HG03108 (cell line): ENCODE measurements around the gene GORASP2.

ENCODE experiments used
- ATAC-seq: cut with Tn5 transposase; IDR thresholded peaks from one replicate; pipeline ENCODE4 v1.9.1; 2021; ENCODE audit warnings: moderate library complexity; ENCODE audit not compliant: unreplicated experiment

Gene GORASP2

DNA sequence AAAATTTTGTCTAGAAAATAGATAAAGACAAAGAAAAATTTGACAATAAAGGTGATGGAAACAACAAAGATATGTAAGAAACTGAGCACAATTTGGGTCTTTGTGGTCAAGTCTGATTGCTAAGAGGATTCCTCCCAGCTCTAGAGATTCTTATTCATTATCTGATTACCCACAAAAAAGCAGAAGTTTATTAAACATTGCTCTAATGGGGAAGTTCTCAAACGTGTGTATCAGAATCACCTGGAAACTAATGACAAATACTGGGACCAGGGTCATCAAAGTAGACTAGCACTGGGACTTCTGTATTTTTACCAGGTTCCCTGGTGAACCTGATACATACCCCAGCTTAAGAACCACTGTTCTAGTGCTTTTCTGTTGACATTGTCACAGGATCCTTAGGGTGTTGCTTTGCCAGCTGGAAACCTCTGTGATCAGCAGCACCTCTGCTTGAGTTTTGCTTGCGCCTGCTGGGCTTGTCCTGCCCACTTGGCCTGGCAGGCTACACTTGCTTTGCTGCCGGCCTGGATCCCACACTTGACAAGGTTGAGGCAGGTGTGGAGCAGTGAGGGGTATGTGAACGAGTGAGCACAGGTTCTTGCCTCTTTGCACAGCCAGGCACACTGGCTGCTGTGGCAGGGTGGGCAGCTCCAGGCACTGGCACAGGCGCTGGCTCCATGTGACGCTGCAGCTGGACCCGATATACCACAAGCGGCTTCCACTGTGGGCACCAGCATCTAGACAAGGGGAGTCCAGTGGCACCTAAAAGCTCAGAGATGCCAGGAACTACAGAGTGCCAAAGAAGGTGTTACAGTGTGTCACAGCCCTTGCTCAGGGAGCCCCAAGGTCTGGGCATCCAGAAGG is 6.2 kb upstream of the GORASP2 start:
- no peak for ATAC-seq

DNA sequence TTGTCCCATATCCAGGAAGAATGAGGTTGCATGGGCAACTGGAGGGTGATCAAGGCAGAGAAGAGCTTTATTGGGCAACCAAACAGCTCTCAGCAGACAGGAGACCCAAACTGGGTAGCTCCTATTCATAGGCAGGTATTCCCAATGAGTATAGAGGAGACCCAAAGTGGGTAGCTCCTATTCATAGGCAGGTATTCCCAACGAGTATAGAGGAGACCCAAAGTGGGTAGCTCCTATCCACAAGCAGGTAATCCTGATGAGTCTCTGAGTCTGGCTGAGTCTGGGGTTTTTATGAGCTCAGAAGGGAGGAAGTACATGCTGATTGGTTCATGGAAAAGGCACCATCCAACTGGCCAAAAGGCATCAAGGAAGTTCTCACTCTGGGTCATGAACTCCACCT is 5.3 kb upstream of the GORASP2 start:
- no peak for ATAC-seq

DNA sequence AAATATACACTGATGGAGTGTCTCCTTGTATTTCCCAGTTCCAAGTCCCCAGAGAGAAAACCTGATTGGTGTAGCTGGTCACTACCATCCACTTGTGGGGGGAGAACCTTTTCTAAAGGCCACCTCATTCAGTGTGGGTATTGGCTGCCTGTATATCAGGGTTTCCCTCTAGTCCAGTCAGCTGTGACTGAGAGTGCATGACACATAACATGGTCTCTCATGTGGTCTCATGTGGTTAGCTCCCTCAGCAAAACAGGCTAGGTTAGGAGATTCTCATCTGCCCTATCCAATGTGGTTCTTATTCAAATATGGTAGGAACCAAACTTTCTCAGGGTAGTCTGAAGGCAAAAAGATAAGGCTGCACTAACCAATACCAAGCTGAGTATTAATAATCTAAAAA is 4.1 kb upstream of the GORASP2 start:
- no peak for ATAC-seq

DNA sequence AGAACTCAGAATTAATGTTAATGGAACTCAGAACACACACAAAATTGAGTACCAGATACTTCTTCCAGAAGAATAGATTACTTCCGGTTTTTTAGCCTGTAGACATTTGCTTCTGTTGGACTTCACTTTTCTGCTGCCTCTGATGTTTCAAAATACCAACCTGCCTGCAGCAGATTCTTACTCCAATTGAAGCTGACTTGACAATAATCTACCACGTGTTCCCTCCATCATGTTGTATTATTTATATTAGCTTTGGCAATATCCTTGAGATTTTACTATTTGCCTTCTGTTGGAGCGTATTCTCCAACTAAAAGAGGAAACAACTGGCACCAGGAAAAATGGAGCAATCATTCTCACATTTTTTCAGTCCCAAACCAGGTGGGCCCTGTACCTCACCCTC is 3.1 kb upstream of the GORASP2 start:
- ATAC-seq = no peak

DNA sequence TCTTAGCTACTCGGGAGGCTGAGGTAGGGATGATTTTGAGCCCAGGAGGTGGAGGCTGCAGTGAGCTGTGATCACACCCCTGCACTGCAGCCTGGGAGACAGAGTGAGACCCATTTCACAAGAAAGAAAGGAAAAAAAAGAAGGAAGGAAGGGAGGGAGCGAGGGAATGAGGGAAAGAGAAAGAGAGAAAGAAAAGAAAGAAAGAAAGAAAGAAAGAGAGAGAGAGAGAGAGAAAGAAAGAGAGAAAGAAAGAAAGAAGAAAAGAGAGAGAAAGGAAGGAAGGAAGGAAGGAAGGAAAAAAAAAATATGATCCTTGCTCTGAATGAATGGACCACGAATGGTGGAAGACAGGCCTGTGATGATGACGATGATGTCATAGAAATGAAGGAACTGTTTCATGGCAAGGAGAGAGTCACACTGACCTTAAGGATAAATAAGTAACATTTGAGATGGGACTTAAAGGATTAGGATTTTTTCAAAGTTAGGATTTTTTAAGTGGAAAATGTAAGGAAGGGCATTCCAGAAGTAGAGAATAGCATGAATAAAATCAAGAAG is 2.2 kb upstream of the GORASP2 start:
- ATAC-seq = no peak

DNA sequence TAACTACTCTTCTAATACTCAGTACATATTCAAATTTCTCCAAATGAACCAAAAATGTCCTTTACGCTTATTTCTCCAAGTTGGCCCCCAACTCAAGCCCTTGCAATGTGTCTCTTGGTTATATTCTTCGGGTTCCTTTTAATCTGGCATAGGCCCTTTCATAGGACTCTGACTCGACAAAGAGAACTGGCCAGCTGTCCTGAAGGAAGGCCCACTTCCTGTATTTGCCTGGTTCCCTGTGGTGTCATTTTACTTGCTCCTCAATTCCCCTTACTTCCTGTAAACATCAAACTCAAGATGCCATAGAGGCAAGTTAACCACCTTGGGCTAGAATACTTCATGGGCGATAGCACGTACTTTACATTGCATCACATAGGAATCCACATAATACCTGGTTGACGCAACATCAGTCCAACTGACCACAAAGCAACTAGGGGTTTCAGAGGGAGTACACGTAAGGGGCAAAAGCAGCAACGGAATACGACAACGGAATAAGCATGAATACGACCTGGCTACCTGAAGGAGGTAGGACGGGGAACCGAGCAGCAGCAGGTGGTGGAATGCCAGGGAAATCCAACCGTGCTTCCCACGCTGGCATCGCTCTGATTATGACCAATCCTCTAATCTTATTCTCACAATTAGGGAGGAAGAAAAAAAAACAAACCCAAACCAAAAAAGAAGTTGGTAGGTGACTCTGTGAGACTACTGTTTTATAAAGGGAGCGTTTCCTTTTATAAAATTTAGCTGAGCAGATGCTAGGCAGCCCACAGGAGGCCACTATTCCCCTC is 823 bp upstream of the GORASP2 start:
- ATAC-seq = no peak

DNA sequence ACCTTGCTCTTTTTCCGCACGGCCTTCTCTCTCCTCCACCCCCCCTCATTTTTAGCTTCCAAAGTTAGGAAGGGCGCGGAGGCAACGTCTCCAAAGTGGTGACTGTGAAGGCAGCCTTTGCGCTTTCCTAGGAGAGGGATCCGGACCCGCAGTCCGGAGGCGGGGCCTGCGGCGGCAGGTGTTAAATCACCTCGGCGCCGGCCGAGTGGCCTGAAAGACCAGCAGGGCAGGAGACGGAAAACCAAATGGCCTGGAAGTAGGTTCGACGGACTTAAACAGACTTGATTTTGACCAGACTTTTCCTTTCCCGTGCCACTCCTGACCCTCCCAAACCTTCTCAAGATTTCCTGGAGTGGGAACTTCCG is 615 bp downstream of the GORASP2 start:
- peak; percentile 5 for ATAC-seq

DNA sequence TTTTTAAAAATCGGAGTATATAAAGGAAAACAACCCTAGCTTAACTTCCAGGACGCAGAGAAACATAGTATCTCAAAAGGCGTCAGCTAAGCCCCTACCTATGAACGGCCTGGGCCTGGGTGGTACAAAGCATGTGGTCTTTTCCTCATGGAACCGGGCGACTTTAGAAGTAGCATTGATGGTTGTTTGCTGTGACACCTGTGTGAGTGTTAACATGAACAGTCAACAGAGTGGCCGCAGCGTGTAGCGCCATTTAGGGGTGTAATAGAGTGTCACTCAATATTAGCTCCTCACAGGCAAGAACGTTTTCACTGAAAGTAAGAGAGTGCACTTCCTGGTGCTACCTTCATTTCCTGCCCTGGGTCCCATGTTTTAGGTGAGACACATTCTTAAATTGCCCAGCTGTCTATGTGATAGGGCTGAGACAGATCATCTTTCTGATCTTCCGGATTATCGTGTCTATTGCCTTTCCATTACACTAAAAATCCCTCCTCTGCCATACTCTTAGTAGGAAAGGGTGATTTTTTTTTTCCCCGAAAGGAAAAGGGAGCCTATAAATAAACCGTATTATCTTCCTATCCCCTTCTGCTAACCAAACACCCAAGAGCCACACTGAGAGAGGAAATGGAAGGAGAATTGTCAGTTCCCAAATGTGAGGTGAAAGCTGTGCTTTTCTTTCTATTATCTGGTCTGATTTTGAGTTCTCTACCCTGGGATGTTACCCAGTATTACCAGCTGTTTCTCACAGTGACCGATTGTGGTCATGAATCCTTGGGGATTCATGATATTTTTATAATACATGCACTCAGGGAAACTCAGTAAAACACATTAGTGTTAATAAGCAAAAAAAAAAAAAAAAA is 1.3 kb downstream of the GORASP2 start:
- peak; percentile 21 for ATAC-seq

DNA sequence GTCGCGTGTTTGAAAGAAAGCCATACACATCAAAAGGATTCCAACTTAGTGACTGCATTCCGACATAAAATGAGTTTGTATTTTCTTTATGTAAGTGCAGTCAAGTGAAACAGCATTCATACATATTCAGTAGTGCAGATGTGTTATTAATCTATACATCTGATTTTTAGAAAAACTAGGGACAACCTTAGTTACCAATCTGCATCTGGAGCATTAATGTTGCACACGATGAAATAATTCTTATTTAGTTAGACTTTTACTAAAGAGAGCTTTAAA is 1.9 kb downstream of the GORASP2 start:
- ATAC-seq = no peak

DNA sequence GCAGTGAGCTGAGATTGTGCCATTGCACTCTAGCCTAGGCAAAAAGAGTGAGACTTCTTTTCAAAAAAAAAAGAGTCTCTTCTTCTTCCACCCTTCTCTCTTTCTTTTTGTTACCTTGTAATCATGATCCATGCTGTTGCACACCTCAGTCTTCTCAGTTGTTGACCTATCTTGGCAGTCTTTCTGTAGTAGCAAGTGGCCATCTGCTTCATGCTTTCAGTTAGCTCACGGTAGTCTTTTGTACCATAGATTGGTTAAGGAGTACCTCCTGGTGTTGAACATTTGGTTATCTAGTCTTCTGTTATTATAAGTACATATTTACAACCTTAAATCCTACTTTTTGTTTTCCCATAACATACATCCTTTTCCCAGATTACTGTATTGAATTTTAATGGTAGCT is 3.1 kb downstream of the GORASP2 start:
- ATAC-seq = no peak

DNA sequence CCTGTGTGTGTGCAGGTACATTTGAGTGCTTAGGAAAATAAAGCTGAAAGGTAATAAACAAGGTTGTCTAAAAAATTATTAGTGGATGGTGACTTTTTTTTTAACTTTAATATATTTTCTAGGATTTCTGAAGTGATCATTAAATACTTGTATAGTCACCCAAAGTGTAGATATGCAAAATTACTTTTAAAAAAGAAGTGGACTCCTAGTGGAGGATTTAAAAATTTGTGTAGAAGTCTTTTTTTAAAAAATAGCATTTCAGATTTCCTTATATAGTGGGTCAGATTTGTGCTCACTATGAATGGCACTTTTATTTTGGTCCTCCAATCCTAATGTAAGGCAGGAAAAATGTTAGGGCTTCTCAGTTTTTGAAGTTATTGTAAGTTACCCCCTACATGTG is 3.9 kb downstream of the GORASP2 start:
- ATAC-seq = no peak

DNA sequence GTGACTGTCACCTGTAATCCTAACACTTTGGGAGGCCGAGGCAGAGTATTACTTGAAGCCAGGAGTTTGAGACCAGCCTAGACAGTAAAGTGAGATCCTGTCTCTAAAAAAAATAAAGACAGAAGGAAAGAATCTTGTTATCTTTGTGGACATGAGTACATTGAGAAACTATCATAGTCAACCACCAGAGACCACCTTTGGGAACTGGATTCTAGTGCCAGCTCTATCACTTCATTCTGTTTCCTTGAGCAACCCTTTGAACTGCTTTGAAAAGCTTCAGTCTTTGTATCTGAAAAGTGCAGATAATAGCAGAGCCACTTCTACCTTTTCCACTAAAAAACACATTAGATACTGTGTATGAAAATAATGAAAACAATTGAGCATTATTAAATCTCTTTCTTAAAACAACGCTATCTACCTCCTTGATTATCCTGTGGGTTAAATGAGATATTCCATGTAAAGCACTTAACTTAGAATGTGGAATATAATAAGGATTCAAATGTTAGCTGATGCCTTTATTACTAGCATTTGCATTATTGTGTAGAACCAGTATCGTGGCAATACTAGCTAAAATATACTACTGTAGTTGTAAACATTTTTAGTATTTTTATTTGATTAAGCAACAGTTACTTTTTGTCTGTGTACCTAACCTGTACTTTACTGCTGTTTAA is 8.8 kb downstream of the GORASP2 start:
- no peak for ATAC-seq

DNA sequence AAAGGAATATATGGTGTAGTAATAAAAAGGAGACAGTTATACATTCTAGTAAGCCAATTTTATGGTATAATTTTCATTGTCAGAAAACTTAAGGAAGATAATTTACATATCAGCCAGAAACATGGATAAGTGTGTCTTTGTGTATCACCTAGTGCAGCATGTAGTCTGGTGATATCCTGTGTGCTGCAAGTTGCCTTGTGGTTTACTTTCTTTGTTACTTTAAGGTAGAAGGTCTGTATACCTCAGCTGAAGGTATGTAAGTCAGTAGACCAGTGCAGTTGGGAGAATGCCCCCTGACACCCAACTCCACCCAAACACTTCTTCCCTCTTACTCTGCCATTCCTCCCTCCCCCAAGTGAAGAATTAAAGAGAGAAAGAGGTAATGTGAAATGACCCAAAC is 11.0 kb downstream of the GORASP2 start:
- no peak for ATAC-seq

DNA sequence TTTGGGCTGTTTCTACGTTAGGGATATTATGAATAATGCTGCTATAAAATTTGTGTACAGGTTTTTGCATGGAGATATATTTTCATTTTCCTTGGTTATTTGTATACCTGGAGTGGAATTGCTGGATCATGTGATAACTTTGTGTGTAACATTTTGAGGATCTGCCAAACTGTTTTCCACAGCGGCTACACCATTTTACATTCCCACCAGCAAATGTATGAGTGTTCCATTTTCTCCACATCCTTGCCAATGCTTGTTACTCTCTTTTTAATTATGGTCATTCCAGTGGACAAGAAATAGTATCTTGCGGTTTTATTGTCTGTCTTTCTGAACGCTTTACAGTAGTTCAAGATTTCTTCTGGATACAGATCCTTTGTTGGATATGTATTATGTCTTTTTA is 13.6 kb downstream of the GORASP2 start:
- no peak for ATAC-seq

DNA sequence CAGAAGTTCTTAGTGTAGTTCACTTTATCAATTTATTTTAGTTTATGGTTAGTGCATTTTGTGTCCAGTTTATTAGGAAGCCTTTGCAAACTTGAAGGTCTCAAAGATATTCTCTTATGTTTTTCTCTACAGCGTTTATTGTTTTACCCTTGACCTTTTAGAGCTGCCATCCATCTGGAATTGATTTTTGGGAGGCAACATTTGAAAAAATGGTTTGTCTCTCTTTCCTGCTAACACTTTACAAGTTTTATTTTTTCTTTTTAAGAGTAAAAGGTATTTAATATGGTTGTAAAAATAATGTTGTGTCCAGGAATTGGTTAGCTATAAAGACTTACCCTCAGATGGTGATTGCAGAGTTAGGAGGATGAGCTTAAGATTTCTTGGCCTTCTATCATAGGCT is 14.0 kb downstream of the GORASP2 start:
- ATAC-seq = no peak

DNA sequence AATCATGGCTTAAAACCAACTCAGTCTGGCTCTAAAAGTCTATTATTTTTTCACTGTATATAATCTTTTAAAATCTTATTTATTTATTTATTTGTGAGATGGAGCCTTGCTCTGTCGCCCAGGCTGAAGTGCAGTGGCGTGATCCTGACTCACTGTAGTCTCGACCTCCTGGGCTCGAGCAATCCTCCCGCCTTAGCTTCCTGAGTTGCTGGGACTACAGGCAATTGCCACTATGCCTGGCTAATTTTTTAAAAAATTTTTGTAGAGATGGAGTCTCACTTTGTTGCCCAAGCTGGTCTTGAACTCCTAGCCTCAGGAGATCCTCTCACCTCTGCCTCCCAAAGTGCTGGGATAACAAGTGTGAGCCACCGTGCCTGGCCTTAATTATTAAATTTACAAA is 14.5 kb downstream of the GORASP2 start:
- ATAC-seq = no peak

DNA sequence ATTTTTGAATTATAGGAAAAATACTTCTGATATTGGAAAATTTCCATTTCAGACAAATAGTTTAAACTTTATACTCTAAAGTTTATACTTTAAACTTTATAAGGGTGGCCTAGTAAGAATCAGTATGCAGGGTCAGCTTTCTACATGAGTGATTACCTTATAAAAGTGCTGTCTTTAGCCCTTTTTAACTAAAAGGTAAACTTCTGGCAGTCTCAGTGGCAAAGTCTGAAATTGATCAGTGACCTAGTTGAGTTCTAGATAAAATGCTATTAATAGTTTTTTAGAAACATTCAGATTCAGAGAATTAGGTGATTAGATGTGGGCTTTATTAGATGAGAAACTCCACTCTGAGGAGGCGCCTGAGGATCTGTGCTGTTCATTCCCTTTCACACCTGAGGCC is 15.5 kb downstream of the GORASP2 start:
- no peak for ATAC-seq

DNA sequence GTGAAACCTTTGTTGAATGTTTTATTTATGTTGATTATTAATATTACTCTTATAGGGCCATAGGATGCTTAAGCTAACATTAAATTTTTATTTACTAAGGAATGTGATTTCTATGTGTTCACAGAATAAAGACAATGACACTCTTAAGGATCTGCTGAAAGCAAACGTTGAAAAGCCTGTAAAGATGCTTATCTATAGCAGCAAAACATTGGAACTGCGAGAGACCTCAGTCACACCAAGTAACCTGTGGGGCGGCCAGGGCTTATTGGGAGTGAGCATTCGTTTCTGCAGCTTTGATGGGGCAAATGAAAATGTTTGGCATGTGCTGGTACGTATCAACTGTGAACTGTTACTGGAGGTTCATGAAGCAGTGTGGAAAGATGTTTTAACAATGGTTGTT is 20.4 kb downstream of the GORASP2 start:
- ATAC-seq = no peak

DNA sequence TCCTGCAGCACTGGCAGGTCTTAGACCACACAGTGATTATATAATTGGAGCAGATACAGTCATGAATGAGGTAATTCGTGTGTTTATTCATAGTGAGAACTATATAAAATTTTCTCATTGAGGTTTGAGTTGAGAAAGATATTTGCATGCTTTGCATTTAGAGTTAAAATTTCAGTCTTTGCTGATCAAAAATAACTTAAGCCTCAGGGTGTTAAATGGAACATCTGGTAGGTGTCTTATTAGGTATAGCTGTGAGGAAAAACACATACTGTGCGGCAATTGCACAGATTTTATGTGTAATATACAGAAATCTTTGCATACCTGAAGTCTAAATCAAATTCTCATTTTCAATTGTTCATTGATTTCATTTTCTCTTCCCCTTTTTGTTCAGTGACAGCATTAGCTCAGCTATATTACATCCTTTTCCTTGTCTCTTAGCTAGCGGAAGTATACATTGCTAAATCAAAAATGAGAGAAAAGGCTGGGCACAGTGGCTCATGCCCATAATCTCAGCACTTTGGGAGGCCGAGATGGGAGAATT is 21.2 kb downstream of the GORASP2 start:
- peak; percentile 81 for ATAC-seq

DNA sequence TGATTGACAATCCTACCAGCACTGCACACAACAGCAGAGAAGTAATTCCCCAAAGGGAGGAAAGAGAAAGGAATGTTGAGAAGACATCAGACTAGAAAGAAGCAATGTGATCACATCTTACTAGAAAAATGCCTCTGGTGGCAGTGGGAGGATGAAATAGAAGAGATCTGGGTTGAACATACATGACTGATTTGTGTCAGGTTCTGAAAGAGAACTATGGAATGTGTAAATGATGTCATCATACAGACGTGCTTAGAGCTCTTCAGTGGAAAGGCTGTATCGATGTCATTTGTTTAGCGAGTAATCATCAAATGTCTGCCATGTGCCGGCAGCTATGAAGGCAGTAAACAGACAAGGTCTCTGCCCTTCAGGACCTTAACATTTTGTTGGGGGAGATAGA is 24.9 kb downstream of the GORASP2 start:
- no peak for ATAC-seq

DNA sequence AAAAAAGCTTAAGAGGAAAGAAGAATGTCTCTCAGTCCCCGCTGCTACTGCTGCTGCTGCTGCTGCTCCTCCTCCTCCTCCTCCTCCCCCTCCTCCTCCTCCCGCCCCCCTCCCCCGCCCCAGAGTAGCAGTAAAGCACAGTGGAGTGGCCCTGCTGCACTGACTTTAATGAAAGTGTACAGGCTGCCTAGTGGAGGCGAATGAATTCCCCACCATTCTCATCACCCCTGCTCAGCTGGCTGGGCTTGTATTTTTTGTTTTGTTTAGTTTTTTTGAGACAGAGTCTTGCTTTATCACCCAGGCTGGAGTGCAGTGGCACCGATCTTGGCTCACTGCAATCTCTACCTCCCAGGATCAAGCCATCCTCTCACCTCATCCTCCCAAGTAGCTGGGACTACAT is 34.3 kb downstream of the GORASP2 start:
- no peak for ATAC-seq
